Bronchial epithelial cell (primary cell): Measurements from ENCODE around the gene ADGRV1. TPM values are rescaled to one million over a fixed set of nuclear protein-coding genes. Genes with fewer than 3 reads are reported as not detected.

Experiments used
- DNase-seq: peaks from one replicate; pipeline ENCODE4 v3.0.0-alpha.2; 2010; ENCODE audit warnings: low read depth
- FAIRE-seq: peaks from 2 replicates; lab custom pipeline; 2011; peaks lifted over from hg19 to GRCh38; lab: Jason Lieb, UNC
- H3K27me3 ChIP-seq: 2 replicates; pipeline ENCODE4 v1.5.1; 2011; ENCODE audit warnings: low read length; ENCODE audit not compliant: control insufficient read depth, insufficient read depth
- H3K36me3 ChIP-seq: 2 replicates; pipeline ENCODE4 v1.5.1; 2011; ENCODE audit warnings: low read length; ENCODE audit not compliant: control insufficient read depth, insufficient read depth
- H3K4me3 ChIP-seq: 2 replicates; pipeline ENCODE4 v1.5.1; 2011; ENCODE audit warnings: mild to moderate bottlenecking, low read depth, low read length, control low read depth
- total RNA-seq: library from RNA; depleted of rRNA; stranded (reverse); fragments of >200 nt; gene quantifications from 2 replicates; pipeline ENCODE4 v1.2.1, GENCODE V29; 2014
- TF ChIP-seq, protein P1 (sequence below): IDR thresholded peaks from 2 replicates; pipeline ENCODE4 v1.5.1; 2011; ENCODE audit warnings: mild to moderate bottlenecking, moderate library complexity, low read length, control low read depth, inconsistent platforms; ENCODE audit not compliant: insufficient read depth, severe bottlenecking

The ADGRV1 gene
- total RNA-seq, 1 donor from 2014 or later = 1.6 TPM

- Histone ChIP-seq H3K27me3 (no peaks in the 10 kb centered on the region), H3K4me3 (no peak overlapping the region), H3K36me3 (no peaks in the 10 kb centered on the region)
- TF ChIP-seq, protein P1, sequence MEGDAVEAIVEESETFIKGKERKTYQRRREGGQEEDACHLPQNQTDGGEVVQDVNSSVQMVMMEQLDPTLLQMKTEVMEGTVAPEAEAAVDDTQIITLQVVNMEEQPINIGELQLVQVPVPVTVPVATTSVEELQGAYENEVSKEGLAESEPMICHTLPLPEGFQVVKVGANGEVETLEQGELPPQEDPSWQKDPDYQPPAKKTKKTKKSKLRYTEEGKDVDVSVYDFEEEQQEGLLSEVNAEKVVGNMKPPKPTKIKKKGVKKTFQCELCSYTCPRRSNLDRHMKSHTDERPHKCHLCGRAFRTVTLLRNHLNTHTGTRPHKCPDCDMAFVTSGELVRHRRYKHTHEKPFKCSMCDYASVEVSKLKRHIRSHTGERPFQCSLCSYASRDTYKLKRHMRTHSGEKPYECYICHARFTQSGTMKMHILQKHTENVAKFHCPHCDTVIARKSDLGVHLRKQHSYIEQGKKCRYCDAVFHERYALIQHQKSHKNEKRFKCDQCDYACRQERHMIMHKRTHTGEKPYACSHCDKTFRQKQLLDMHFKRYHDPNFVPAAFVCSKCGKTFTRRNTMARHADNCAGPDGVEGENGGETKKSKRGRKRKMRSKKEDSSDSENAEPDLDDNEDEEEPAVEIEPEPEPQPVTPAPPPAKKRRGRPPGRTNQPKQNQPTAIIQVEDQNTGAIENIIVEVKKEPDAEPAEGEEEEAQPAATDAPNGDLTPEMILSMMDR = no peak
- DNase-seq (peak; percentile 72), FAIRE-seq (no peak)
Observed at GRCh38 chr5:91077623-91078022, 519.0 kb downstream of the ADGRV1 start.

- TF ChIP-seq, protein P1 = no peak
- Histone ChIP-seq H3K4me3 (no peak overlapping the region), H3K36me3 (no peaks in the 10 kb centered on the region), H3K27me3 (no peaks in the 10 kb centered on the region)
- DNase-seq (peak; percentile 55), FAIRE-seq (no peak)
Observed at GRCh38 chr5:91079037-91079436, 520.4 kb downstream of the ADGRV1 start.

- no peaks in the 10 kb centered on the region for H3K27me3 ChIP-seq
- TF ChIP-seq, protein P1 = no peak
- H3K36me3 ChIP-seq = no peaks in the 10 kb centered on the region
- no peak for FAIRE-seq
- H3K4me3 ChIP-seq = no peak overlapping the region
- DNase-seq = no peak
Observed at GRCh38 chr5:91089758-91090157, 531.2 kb downstream of the ADGRV1 start.

DNA sequence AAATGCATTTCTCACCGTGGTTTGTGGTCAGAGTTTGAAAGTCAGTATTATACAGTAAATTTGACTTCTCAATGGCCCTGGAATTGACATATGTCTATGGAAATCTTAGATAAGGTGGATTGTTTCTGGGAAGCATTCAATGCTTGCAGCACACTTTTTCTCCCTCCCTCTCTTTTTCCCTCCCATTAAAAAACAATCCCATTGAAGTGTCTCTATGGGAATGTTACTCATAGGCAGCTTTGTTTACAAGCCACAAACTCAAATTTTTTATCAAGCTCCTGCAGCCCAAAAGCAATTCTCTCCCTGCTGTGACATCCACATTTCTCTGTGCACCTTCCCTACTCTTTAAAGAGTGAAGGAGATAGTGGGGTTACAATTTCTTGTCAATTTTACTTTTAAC is 532.4 kb downstream of the ADGRV1 start:
- no peaks in the 10 kb centered on the region for H3K36me3 ChIP-seq
- H3K27me3 ChIP-seq = no peaks in the 10 kb centered on the region
- TF ChIP-seq, protein P1 = no peak
- H3K4me3 ChIP-seq = no peak overlapping the region
- FAIRE-seq = no peak
- DNase-seq = no peak

DNA sequence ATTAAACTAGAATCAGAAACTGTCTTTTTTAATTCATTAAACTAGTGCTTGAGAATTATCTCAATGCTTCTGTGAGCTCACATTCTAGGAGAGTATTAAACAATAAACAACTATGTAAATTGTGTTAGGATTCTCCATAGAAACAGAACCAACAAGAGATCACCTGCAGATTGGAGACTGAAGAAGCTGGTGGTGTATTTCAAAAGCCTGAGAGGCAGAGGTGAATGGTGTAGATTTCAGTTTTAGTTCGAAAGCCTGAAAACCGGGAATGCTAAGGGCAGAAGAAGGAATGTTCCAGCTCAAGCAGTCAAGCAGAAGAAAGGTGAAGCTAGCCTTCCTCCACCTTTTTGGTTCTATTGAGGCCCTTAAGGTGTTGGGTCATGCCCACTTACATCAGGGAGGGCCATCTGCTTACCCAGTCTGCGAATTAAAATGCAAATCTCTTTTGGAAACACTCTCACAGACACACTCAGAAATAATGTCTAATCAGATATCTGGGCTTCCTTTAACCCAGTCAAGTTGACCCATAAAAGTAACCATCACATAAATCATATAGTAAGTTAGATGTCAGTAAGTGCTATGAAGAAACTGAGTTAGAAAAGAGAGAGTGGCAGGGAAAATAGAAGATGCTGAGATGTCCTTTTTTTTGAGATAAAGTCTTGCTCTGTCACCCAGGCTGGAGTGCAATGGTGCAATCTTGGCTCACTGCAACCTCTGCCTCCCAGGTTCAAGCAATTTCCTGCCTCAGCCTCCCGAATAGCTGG is 533.1 kb downstream of the ADGRV1 start:
- Histone ChIP-seq H3K4me3 (no peak overlapping the region), H3K27me3 (no peaks in the 10 kb centered on the region), H3K36me3 (no peaks in the 10 kb centered on the region)
- FAIRE-seq (no peak), DNase-seq (no peak)
- TF ChIP-seq, protein P1 = no peak
